Testis (tissue), 3 donors: Measurements from ENCODE around the gene P2RY8. TPM values are rescaled to one million over a fixed set of nuclear protein-coding genes. Genes with fewer than 3 reads are reported as not detected.

Experiments used
- DNase-seq: peaks from one replicate; pipeline ENCODE4 v3.0.0-alpha.2; 2019
- H3K27ac ChIP-seq, 2 donors: fragments of 200-600 bp; sonication (generic); one replicate each; pipeline ENCODE4 v1.5.1; 2019
- H3K27me3 ChIP-seq: fragments of 200-600 bp; sonication (generic); one replicate; pipeline ENCODE4 v1.5.1; 2019
- H3K36me3 ChIP-seq: fragments of 200-600 bp; sonication (generic); one replicate; pipeline ENCODE4 v1.5.1; 2017; ENCODE audit warnings: low read depth; ENCODE audit errors: missing control alignments
- H3K4me1 ChIP-seq: fragments of 200-600 bp; sonication (generic); one replicate; pipeline ENCODE4 v1.5.1; 2019
- H3K4me3 ChIP-seq, 2 donors: fragments of 200-600 bp; sonication (generic); one replicate each; pipeline ENCODE4 v1.5.1; 2017 to 2019
- H3K9me3 ChIP-seq: fragments of 200-600 bp; sonication (generic); one replicate; pipeline ENCODE4 v1.5.1; 2017
- CTCF ChIP-seq, 3 experiments: fragments of 450-650 bp in 2 of 3; fragments of 200-600 bp in 1 of 3; sonication (generic) in 1 of 3; IDR thresholded peaks; one replicate each; pipeline ENCODE4 v1.5.1; 2016 to 2019; ENCODE audit warnings: antibody characterized with exemption in 3 of 3, mild to moderate bottlenecking in 2 of 3, moderate library complexity in 1 of 3
- POLR2A ChIP-seq: fragments of 450-650 bp; IDR thresholded peaks from one replicate; pipeline ENCODE4 v1.6.1; 2017; ENCODE audit warnings: antibody characterized with exemption, mild to moderate bottlenecking, moderate library complexity
- WGBS, 2 donors: methylation state at CpG; one replicate each; pipeline ENCODE4 v1.1.5; 2018; 5-methylcytosine and 5-hydroxymethylcytosine counted together
- intact Hi-C: fragments of 100-400 bp; cut with DNase I; formaldehyde crosslinking; loops from one replicate; pipeline ENCODE4 v1.15.1; 2023; ENCODE audit warnings: low total_unique reads
- polyA plus RNA-seq: library from polyadenylated mRNA; stranded (reverse); fragments of 350-450 nt; fragmentation: Illumina TruSeq; extraction: RNeasy Lipid Tissue Mini Kit (QIAGEN cat#74804); gene quantifications from one replicate; pipeline ENCODE4 v1.2.3, GENCODE V29; 2014; ENCODE audit warnings: low read depth, low replicate concordance; ENCODE audit not compliant: insufficient read depth
- total RNA-seq, 2 donors: library from RNA; depleted of rRNA; stranded (reverse); fragments of >200 nt; gene quantifications; one replicate each; pipeline ENCODE4 v1.2.3, GENCODE V29; 2016

P2RY8 gene
- total and polyA plus RNA-seq, 3 donors from 2014 or later: 0.24 to 1.1 (median 0.50) TPM

- Histone ChIP-seq H3K27me3 (no peaks in the 10 kb centered on the region), H3K27ac (no peak overlapping the region), H3K4me3 (no peak overlapping the region), H3K4me1 (peaks cover 3% of the 10 kb centered on the region), H3K36me3 (no peaks in the 10 kb centered on the region), H3K9me3 (no peaks in the 10 kb centered on the region)
- DNase-seq: no peak
- WGBS, 2 donors: 61 to 62% methylated on average over 10 of the region's 10 CpGs
- TF ChIP-seq CTCF (IDR thresholded peaks at IDR 0.05): no peak
- TF ChIP-seq POLR2A: no peak
- intact Hi-C loops: no loop called here
Measured at GRCh38 chrX:1531096-1531890, 5.7 kb downstream of the P2RY8 start.

GRCh38 chrX:1529756-1530155 is 7.2 kb downstream of the P2RY8 start:
- no peak overlapping the region for H3K4me3 ChIP-seq
- no peak for DNase-seq
- intact Hi-C loops: no loop called here
- H3K9me3 ChIP-seq: no peaks in the 10 kb centered on the region
- no peaks in the 10 kb centered on the region for H3K27me3 ChIP-seq
- TF ChIP-seq CTCF (IDR thresholded peaks at IDR 0.05): no peak
- no peak for TF ChIP-seq POLR2A
- WGBS, 2 donors: 78 to 81% methylated on average over 6 of the region's 6 CpGs
- H3K4me1 ChIP-seq: no peaks in the 10 kb centered on the region
- H3K36me3 ChIP-seq: no peaks in the 10 kb centered on the region
- no peak overlapping the region for H3K27ac ChIP-seq

- no peak for DNase-seq
- no peak overlapping the region for H3K4me3 ChIP-seq
- no peak overlapping the region for H3K27ac ChIP-seq
- WGBS, 2 donors: 63% methylated on average over 2 of the region's 2 CpGs
- no peaks in the 10 kb centered on the region for H3K27me3 ChIP-seq
- no peaks in the 10 kb centered on the region for H3K4me1 ChIP-seq
- intact Hi-C loops: no loop called here
- no peaks in the 10 kb centered on the region for H3K36me3 ChIP-seq
- TF ChIP-seq CTCF (IDR thresholded peaks at IDR 0.05) (no peak), POLR2A (no peak)
- no peaks in the 10 kb centered on the region for H3K9me3 ChIP-seq
Measured at GRCh38 chrX:1529328-1529727, 7.7 kb downstream of the P2RY8 start.

GRCh38 chrX:1528884-1529203 is 8.1 kb downstream of the P2RY8 start:
- TF ChIP-seq POLR2A (no peak), CTCF (IDR thresholded peaks at IDR 0.05) (no peak)
- Histone ChIP-seq H3K36me3 (no peaks in the 10 kb centered on the region), H3K27me3 (no peaks in the 10 kb centered on the region), H3K4me1 (no peaks in the 10 kb centered on the region), H3K4me3 (no peak overlapping the region), H3K27ac (no peak overlapping the region), H3K9me3 (no peaks in the 10 kb centered on the region)
- intact Hi-C loops: no loop called here
- DNase-seq: no peak
- 71 to 81% methylated on average over 5 of the region's 5 CpGs for WGBS, 2 donors
